Adrenal gland (tissue), 5 donors: ENCODE data around the gene BROX.

Source experiments
- POLR2A ChIP-seq, 2 donors: fragments of 450-650 bp; IDR thresholded peaks; one replicate each; pipeline ENCODE4 v1.6.1; 2017; ENCODE audit warnings: antibody characterized with exemption in 2 of 2, mild to moderate bottlenecking in 2 of 2, moderate library complexity in 1 of 2
- TF ChIP-seq, protein P1 (sequence below), 6 experiments: fragments of 450-650 bp in 4 of 6; fragments of 200-600 bp in 2 of 6; sonication (generic) in 1 of 6; IDR thresholded peaks; 1 replicate in 5 of 6; 2 replicates in 1 of 6; pipeline versions ENCODE4 v1.5.1 to v1.8.0; 2016 to 2021; ENCODE audit warnings: antibody characterized with exemption in 6 of 6, mild to moderate bottlenecking in 2 of 6, moderate library complexity in 1 of 6
- donor health status: DM: no; HTN: no; CAD: no.

DNA sequence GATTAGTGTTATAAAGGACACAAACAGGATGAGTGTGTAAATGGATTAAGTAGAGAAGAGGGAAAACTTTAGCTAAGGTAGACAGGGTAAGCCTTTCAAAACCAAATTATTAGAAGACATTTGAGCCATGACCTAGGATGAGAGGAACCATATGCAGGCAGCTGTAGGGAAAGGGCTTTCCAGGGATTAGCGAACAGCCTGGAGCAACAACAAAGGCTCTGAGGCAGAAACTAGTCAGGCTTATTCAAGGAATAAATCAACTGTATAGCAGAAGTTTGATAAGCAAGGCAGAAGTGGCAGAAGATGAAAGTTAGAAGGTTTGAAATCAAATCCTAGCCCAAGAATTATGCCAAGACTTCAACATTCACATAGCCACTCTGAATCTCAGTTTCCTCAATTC is 21.3 kb upstream of the BROX start:
- TF ChIP-seq, protein P1, sequence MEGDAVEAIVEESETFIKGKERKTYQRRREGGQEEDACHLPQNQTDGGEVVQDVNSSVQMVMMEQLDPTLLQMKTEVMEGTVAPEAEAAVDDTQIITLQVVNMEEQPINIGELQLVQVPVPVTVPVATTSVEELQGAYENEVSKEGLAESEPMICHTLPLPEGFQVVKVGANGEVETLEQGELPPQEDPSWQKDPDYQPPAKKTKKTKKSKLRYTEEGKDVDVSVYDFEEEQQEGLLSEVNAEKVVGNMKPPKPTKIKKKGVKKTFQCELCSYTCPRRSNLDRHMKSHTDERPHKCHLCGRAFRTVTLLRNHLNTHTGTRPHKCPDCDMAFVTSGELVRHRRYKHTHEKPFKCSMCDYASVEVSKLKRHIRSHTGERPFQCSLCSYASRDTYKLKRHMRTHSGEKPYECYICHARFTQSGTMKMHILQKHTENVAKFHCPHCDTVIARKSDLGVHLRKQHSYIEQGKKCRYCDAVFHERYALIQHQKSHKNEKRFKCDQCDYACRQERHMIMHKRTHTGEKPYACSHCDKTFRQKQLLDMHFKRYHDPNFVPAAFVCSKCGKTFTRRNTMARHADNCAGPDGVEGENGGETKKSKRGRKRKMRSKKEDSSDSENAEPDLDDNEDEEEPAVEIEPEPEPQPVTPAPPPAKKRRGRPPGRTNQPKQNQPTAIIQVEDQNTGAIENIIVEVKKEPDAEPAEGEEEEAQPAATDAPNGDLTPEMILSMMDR (IDR thresholded peaks at IDR 0.05) = no peak
- TF ChIP-seq POLR2A (IDR thresholded peaks at IDR 0.05) = no peak
